GM18858 (cell line): ENCODE results near the gene CYP51A1.
"Not testable (repeated sequence)": the region's sequence is repeated elsewhere in the genome, so short reads cannot be mapped to it uniquely, and the experiment has no call there.

Experiments
- ATAC-seq: cut with Tn5 transposase; IDR thresholded peaks from one replicate; pipeline ENCODE4 v1.9.1; 2021; ENCODE audit not compliant: unreplicated experiment

The CYP51A1 gene

DNA sequence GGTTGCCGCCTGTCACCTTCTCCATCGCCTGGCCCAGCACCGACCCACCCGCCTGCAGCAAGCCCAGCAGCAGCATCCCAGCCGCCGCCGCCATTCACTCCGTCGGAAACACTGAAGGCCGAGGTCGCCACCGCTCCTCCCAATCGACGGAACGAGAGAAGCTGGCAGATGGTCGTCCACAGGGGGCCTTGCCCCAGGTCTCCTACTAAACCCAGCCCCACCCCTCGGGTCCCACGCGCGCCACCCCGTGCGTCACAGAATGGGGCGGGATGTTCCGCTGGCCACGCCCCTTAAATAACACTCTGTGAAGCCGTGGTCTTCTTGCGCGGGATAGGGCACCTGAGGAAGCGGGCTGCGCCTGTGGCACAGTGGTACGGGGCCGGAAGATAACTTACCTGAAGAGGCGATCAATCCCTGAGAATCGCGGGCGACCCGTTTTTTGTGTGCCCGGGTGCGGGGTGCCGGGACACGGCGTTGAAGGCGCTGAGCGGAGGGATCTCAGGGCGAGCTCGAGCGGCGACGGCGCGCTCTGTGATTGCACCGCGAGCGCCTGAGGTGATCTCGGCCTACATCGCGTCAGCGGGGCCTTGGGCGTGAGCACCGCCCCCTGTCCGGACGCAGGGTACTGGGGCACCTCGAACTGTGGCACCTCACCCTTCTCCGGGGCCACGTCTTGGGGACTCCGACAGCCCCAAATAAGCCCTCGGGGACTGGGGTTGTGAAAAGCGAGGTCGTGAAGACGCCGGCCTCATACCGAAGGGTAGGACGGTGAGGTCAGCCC is at the start of gene CYP51A1:
Gene CYP51A1 (minus strand): TSS at position 207 of the 781 bp plus-strand sequence. CDS start 113 bp downstream, at position 94.
- peak; percentile 85 for ATAC-seq

DNA sequence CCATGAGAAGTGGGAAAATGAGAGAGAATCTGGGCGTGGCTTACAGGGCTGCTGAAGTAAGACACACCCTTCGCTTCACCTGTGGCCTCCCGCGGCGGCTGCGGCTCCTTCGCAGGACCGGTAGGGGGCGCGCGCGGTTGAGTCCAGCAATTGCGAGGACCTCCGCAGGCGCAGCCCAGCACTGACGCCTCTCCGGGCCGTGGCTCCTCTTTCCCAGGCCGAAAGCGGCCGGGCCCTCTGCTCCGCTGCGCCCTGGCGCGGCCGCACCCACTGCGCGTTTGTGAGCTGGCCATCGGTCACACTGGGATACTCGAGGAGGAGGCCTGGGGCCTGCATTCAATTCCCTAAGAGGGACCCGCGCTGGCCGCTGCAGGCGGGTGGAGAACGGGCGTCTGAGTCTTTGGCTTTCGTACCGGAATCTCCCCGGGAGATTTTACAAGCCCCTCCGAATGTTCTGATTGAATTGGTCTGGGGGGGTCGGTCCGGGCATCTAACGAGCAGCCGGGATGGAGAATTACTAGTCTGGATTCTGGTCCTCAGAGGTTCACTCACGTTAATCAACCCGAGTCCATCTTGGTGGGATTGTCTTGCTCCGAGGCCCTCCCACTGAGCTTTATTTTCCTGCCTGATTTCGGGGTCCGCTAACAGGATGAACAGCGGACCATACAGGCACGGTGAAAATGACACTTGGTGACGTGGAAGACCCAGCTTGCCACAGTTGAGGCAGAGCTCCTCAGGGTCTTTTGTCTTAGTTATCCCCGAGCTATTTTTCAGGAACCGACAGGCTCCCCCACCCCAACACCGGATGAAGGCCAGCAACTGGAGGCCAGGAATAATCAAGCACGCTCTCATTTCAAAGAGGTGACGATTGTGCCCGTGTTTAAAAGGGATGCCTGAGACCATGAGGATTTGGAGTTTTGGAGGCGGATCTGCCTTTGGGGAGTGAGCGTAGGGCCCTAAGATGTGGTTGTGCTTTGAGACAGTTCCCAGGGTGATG is 44.9 kb upstream of the CYP51A1 start, which contains the start of gene LRRD1:
Gene LRRD1 (minus strand): TSS at position 215 of the 997 bp plus-strand sequence. CDS start 13,940 bp downstream, outside the sequence.
- peak; percentile 96 for ATAC-seq

DNA sequence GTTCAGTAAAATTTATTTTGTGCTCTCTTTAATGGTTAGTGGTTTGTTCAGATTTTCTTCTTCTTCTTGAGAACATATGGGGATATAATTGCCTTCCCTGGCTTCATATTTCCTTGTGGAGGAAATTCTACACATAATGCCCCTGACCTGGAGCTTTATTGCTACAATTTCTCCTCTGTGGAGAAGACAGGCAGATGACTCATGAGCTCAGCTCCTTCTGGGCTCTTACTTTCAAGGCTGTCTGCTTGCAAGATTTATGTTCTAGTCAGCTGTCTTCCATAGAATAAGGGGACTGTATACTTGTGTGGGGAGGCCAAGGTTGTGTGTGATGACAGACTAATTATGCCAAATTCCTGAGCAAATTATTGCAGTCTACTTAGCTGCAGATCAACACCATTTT is 43.1 kb upstream of the CYP51A1 start:
- ATAC-seq, result no peak

DNA sequence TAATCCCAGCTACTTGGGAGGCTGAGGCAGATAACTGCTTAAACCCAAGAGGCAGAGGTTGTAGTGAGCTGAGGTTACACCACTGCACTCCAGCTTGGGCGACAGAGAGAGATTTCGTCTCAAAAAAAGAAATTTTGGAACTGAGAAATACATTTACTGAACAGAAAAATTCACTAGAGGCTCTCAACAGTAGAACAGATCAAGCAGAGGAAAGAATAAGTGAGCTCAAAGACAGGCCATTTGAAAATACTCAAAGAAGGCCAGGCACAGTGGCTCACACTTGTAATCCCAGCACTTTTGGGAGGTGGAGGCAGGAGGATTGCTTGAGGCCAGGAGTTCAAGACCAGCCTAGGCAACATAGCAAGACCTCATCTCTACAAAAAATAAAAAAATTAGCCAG is 35.3 kb upstream of the CYP51A1 start:
- not testable (repeated sequence) for ATAC-seq

DNA sequence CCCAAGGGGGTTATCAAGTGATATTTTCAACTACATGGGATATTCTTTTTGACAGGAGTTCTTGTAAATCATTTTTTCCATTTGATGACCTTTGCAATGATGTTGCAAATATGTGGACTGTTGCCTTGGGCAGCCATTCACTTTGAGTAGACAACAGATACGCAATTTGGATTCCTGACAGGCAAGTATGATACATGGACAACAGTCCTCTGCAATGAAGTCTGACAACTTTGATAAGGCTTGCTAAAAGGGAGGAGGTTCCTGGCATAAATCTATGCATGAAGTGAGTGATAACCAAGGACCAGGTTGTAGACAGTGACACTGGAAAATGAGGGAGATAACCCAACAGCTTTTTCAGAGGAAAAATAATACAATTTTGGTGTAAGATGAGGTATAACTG is 27.0 kb upstream of the CYP51A1 start:
- ATAC-seq, result no peak

DNA sequence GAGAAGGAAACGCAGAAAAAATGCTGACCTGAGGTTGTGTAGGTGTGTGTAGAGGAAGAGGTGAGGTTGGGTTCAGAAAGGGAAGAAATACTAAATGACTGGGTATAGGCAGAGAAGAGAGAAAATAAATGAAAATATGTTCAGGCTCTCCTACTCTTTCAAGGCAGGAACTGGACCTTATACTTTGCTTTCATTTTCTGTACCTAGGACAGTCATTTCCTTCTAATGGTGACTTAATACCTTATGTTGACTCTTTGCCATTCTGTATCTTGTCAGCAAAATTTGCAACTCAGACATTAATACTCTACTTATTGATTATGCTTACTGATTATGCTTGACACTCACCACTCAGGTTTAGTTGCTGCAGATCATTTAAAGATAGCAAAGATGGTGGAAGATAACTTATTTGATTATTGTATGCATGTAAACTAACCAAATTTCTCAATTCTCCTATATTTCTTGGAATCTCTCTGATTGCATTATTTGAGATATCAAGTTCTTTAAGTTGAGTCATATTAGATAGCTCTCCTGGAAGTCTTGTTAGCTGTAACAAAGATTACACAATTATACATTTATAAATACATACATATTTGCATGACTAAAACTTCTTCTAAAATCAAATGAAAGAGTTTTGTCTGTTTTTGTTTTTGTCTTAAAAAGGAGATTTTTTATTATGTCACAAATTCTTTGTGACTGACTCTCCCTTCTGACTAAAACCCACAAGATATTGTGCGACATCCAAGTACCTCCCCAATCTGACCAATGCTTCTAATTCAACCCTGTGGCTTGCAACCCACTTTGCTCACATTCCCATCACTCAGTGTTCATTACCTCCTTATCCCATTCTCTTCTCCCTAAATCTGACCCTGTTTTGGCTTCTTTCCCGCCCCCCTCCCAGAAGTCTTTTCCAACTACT is 24.6 kb upstream of the CYP51A1 start:
- ATAC-seq, result peak; percentile 58

GRCh38 chr7:92156990-92157389 is 22.7 kb upstream of the CYP51A1 start:
- no peak for ATAC-seq

- no peak for ATAC-seq
Observed at GRCh38 chr7:92155108-92155739, 20.9 kb upstream of the CYP51A1 start.

- ATAC-seq, result no peak
Observed at GRCh38 chr7:92150450-92151017, 16.3 kb upstream of the CYP51A1 start.

DNA sequence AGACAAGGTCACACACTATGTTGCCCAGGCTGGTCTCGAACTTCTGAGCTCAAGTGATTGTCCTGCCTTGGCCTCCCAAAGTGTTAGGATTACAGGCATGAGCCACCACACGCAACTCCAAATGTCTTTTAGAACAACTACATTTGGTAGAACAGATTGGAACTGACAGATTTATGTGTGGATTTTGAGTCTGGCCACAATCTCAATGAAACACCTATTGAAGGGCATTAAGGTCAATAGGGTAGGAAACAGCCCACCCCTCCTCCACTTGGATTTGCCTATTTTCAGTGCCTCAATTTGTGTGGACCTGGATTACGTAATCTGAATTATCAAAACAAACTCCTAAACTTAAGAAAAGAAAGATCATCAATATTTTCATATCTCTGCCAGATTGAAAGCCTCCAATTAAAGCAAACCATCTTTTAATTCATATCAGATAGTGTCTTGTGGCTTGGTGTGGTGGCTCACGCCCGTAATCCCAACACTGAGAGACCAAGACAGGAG is 15.5 kb upstream of the CYP51A1 start:
- ATAC-seq, result no peak

DNA sequence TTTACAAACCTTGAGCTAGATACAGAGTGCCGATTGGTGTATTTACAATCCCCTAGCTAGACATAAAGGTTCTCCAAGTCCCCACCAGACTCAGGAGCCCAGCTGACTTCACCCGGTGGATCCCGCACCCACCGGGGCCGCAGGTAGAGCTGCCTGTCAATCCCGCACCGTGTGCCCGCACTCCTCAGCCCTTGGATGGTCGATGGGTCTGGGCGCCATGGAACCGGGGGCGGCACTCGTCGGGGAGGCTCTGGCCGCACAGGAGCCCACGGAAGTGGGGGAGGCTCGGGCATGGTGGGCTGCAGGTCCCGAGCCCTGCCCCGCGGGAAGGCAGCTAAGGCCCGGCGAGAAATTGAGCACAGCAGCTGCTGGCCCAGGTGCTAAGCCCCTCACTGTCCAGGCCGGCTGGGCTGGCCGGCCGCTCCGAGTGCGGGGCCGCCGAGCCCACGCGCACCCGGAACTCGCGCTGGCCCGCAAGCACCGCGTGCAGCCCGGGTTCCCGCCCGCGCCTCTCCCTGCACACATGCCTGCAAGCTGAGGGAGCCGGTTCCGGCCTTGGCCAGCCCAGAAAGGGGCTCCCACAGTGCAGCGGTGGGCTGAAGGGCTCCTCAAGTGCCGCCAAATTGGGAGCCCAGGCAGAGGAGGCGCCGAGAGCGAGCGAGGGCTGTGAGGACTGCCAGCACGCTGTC is 9.1 kb upstream of the CYP51A1 start:
- ATAC-seq, result not testable (repeated sequence)

GRCh38 chr7:92142791-92143190 is 8.5 kb upstream of the CYP51A1 start:
- ATAC-seq, result not testable (repeated sequence)

GRCh38 chr7:92141161-92141560 is 6.9 kb upstream of the CYP51A1 start:
- no peak for ATAC-seq

- ATAC-seq, result no peak
Observed at GRCh38 chr7:92137557-92137956, 3.3 kb upstream of the CYP51A1 start.

DNA sequence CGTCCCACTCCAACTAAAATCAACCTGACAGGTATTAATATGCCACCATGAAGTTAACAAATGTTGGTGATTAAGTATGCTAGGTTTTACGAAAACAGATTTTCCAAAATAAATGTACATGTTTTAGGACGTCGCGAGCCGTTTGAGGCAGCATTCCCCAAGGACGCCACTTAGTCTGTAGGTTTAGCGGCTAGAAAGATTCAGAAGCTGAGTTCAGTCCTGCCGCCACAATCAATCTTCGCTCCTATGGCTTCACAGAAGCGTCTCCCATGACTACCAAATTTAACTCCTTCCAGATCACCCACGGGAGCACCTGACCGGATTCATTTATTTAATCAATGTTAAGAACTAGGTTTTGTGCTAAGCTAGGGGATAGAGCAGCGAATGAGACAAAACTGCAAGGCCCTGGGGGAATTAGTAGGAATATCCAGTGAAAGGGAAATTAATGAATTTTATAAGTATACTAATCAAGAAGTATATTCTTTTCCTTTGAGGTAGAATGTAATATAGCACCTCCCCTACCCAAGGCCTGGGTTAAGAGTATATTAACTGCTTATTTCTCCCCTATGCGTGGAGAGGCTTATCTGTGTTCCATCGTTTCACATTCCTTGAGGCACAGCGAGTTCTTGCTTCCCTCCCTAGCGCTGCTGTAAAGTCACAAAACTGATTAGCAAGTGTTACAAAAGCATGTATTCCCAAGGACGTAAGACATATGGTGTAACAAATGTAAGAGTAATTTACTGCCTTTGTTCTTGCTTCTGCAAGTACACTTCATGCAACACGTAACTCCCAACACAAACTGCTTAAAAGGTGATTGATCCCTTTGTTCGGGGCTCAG is 994 bp upstream of the CYP51A1 start:
- no peak for ATAC-seq

DNA sequence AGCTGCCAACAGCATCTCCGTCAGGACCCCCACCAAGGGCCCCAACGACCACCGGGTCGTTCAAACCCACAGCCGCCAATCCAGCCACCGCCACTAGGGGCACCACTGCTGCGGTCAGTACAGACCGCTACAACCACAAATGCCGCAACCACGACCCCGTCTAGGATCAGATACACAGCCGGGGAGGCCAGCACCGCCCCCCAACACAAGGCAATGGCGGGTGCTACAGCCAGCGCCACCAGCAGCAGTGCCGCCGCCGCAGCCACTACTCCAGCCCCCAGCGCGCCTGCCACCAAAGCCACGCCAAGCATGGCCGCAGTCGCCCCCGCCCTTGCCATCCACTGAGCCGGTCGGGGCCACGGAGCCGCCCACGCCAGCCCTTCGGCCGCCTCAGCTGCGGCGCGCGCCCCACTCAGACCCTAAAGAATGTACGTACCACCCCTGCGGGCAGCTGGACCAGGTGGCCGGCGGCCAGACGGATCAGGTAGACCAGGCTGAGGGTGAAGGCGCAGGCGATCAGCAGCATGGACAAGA is 473 bp downstream of the CYP51A1 start:
- peak; percentile 13 for ATAC-seq

GRCh38 chr7:92133133-92133736 is 1.0 kb downstream of the CYP51A1 start:
- no peak for ATAC-seq
